IPS-15b (cell line): ENCODE data around the gene MYG1.

ENCODE experiments used
- H3K27me3 ChIP-seq: one replicate; pipeline ENCODE4 v1.6.1; 2013; ENCODE audit warnings: low read length; ENCODE audit not compliant: control insufficient read depth, insufficient read depth
- H3K36me3 ChIP-seq: one replicate; pipeline ENCODE4 v1.6.1; 2013; ENCODE audit warnings: low read length; ENCODE audit not compliant: control insufficient read depth, insufficient read depth
- H3K4me1 ChIP-seq: one replicate; pipeline ENCODE4 v1.6.1; 2013; ENCODE audit warnings: mild to moderate bottlenecking, low read length; ENCODE audit not compliant: control insufficient read depth, insufficient read depth
- H3K4me3 ChIP-seq: one replicate; pipeline ENCODE4 v1.5.1; 2013; ENCODE audit warnings: low read depth, low read length
- H3K9ac ChIP-seq: one replicate; pipeline ENCODE4 v1.6.1; 2013; ENCODE audit warnings: low read depth, mild to moderate bottlenecking, low read length
- H3K9me3 ChIP-seq: one replicate; pipeline ENCODE4 v1.6.1; 2013; ENCODE audit warnings: mild to moderate bottlenecking, low read length; ENCODE audit not compliant: control insufficient read depth, insufficient read depth

Gene MYG1

DNA sequence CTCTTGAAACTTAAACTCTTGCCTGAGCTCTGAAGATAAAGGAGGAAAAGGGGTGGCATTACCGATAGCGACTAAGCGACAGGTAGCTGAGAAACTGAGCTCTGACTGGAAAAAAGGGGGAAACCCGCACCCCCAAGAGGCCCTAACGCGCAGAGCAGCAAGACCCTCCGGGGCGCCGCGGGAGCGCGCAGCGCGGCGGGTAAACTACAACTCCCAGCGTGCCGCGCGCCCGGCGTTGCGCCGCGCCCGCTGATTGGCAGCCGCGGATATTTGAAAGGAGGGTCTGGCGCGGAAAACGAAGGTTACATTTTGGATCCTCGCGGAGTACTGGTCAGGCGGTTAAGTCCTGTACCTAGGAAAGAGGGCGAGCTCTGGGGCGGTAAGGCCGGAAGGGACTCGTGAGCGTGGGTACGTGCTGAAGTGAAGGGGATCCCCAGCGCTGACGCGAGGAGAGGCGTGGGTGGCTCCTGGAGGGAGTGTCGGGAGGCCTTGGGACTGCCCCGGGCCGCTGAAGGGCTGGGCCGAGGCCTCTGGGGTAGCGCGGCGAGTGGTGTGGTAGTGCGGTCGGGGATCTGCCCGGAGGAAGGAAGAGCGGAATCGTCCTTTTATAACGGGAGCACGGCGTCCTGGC lies 31.4 kb upstream of the MYG1 start, which contains the start of gene ESPL1:
TSS of gene ESPL1 (plus strand) at position 301 of the 631 bp plus-strand sequence. CDS start 468 bp downstream, outside the sequence.
- no peaks in the 10 kb centered on the region for H3K9me3 ChIP-seq
- peak within 1 kb of the TSS; percentile 99 for H3K4me3 ChIP-seq
- H3K9ac ChIP-seq, result peak within 1 kb of the TSS; percentile 83
- H3K27me3 ChIP-seq, result no peaks in the 10 kb centered on the region
- H3K36me3 ChIP-seq, result peaks cover 4% of the 10 kb centered on the region
- H3K4me1 ChIP-seq, result peaks cover 4% of the 10 kb centered on the region

DNA sequence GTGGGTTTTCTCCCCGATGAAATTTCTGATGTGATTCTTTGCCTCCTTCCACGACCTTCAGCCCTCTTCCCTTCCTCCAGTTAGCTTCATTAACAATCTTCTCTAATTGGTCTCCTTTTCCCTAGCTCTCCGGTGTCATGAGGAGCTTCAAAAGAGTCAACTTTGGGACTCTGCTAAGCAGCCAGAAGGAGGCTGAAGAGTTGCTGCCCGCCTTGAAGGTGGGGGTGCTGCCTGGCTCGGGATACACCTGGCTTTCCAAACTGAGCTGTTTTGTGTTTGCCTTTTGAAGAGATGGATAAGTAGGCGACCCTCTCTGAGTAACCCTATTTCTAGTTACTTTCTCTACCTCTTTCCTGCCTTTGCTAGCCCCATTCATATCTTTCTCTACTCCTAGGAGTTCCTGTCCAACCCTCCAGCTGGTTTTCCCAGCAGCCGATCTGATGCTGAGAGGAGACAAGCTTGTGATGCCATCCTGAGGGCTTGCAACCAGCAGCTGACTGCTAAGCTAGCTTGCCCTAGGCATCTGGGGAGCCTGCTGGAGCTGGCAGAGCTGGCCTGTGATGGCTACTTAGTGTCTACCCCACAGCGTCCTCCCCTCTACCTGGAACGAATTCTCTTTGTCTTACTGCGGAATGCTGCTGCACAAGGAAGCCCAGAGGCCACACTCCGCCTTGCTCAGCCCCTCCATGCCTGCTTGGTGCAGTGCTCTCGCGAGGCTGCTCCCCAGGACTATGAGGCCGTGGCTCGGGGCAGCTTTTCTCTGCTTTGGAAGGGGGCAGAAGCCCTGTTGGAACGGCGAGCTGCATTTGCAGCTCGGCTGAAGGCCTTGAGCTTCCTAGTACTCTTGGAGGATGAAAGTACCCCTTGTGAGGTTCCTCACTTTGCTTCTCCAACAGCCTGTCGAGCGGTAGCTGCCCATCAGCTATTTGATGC lies 30.6 kb upstream of the MYG1 start:
- H3K4me1 ChIP-seq, result peaks cover 4% of the 10 kb centered on the region
- H3K36me3 ChIP-seq, result peaks cover 4% of the 10 kb centered on the region
- H3K4me3 ChIP-seq, result peak overlapping the region; percentile 99
- H3K9ac ChIP-seq, result peak overlapping the region; percentile 83
- H3K9me3 ChIP-seq, result no peaks in the 10 kb centered on the region
- no peaks in the 10 kb centered on the region for H3K27me3 ChIP-seq

DNA sequence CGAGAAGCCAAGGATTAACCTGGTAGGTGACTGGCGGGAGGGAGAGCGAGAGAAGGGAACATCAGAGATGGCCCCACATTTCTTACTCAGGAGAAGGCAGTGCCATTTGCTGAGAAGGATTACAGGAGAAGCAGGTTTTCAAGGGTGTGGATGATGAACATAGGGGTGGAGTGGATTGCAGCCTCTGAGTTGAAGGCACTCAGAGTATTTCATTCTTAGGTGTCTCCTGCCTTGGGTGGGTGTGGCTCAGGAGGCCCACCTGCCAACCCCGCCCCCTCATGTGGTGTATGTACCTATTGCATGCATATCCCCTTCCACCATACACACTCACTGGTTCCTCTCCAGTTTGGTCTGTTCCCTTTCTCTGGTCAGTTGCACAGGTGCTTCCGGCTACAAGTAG lies 25.1 kb upstream of the MYG1 start:
- Histone ChIP-seq H3K4me3 (no peak overlapping the region), H3K4me1 (no peaks in the 10 kb centered on the region), H3K9ac (no peak overlapping the region), H3K36me3 (peaks cover 35% of the 10 kb centered on the region), H3K9me3 (no peaks in the 10 kb centered on the region), H3K27me3 (no peaks in the 10 kb centered on the region)

DNA sequence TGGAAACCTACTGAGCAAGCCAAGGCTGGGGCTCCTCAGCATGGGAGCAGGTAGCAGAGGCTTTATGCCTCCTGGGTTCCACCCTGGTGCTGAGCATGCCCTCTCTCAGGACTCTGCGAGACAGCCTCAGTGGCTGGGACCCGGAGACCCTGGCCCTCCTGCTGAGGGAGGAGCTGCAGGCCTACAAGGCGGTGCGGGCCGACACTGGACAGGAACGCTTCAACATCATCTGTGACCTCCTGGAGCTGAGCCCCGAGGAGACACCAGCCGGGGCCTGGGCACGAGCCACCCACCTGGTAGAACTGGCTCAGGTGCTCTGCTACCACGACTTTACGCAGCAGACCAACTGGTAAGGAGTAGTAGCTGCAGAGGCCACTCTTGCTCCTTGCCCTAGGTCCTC lies 23.0 kb upstream of the MYG1 start:
- Histone ChIP-seq H3K27me3 (no peaks in the 10 kb centered on the region), H3K9me3 (no peaks in the 10 kb centered on the region), H3K36me3 (peaks cover 41% of the 10 kb centered on the region), H3K4me3 (no peak overlapping the region), H3K4me1 (no peaks in the 10 kb centered on the region), H3K9ac (no peak overlapping the region)

DNA sequence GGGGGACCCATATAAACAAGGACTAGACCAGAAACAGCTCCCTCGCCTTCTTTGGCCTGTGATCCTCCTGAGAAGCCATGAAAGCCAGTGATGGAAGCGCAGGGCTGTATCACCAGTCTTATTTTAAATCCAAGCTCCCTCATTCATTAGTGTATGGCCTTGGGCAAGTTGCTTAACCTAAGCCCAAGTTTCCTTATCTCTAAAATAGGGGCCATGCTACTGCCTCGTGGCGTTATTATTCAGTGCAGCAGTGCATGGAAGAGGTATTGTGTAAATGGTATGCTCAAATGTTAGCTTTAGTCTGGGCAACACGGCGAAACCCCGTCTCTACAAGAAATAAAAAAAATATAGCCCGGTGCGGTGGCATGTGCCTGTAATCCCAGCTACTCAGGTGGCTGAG lies 21.5 kb upstream of the MYG1 start:
- H3K36me3 ChIP-seq, result peaks cover 50% of the 10 kb centered on the region
- no peaks in the 10 kb centered on the region for H3K27me3 ChIP-seq
- H3K4me3 ChIP-seq, result no peak overlapping the region
- H3K9me3 ChIP-seq, result no peaks in the 10 kb centered on the region
- no peak overlapping the region for H3K9ac ChIP-seq
- H3K4me1 ChIP-seq, result no peaks in the 10 kb centered on the region

DNA sequence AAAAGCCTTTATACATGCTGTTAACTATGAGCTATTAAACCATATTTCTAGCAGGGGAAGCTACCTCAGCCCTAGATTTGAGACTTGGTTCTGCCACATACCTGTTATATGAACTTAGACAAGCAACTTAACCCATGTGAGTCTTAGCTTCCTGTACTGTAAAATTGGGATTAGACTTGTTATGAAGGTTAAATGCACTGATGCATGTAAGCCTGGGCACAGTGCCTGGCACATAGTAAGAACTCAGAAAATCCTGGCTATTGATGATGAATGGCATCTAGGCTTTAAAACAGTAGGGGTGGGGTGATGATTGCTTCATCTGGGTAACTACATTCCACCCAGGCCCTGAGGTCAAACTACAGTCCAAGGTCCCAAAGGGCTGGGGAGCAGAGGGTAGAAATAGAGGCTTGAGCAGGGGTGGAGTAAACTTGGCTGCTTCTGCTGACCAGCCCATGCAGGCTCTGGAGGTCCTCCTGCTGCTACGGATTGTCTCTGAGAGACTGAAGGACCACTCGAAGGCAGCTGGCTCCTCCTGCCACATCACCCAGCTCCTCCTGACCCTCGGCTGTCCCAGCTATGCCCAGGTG lies 20.1 kb upstream of the MYG1 start:
- H3K9me3 ChIP-seq, result no peaks in the 10 kb centered on the region
- peaks cover 60% of the 10 kb centered on the region for H3K36me3 ChIP-seq
- no peaks in the 10 kb centered on the region for H3K4me1 ChIP-seq
- H3K27me3 ChIP-seq, result no peaks in the 10 kb centered on the region
- no peak overlapping the region for H3K9ac ChIP-seq
- H3K4me3 ChIP-seq, result no peak overlapping the region

DNA sequence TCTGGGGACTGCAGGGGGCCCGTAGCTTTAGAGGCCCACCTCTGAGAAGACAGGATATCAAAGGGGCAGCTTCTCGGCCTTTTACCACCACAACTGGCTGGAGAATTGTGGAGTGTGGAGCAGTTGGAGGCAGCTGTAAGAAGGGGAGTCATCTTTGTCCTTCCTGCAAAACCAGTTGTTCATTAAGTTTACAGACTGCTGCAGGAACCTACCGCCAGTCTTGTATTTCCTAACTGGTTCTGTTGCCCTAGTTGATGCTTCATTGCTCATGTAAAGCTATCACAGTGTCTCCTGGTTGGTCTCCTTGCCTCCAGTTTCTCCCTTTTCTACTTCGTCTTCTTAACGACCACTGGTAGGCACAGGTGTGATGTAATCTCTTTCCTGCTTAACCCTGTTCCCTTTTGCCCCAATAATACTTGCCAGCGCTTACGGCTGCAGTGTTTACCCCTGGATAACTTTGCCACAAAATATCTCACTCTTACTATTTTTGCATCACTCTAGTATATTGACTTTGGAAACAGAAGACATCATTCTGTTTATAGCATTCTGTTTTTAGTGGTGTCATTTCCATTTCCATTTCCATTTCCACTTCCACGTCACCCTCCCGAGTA lies 19.5 kb upstream of the MYG1 start:
- no peaks in the 10 kb centered on the region for H3K9me3 ChIP-seq
- peaks cover 54% of the 10 kb centered on the region for H3K36me3 ChIP-seq
- H3K4me1 ChIP-seq, result no peaks in the 10 kb centered on the region
- H3K4me3 ChIP-seq, result no peak overlapping the region
- no peak overlapping the region for H3K9ac ChIP-seq
- no peaks in the 10 kb centered on the region for H3K27me3 ChIP-seq

- Histone ChIP-seq H3K9ac (no peak overlapping the region), H3K27me3 (no peaks in the 10 kb centered on the region), H3K9me3 (no peaks in the 10 kb centered on the region), H3K4me3 (no peak overlapping the region), H3K36me3 (peaks cover 67% of the 10 kb centered on the region), H3K4me1 (no peaks in the 10 kb centered on the region)
Observed at GRCh38 chr12:53286448-53286847, 13.0 kb upstream of the MYG1 start.

DNA sequence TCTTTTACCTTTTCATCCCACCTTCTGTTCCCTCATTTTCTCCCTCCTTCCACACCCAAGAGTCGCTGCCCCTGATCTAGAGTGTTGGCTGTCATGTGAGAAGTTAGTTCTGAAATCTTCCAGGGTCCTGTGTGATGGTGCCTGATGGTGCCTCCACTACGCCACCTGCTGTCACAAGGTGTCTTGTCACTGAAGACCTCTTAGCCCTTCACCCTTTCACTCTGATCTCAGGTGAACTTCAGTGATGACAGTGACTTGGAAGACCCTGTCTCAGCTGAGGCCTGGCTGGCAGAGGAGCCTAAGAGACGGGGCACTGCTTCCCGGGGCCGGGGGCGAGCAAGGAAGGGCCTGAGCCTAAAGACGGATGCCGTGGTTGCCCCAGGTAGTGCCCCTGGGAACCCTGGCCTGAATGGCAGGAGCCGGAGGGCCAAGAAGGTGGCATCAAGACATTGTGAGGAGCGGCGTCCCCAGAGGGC lies 11.7 kb upstream of the MYG1 start:
- H3K9me3 ChIP-seq, result no peaks in the 10 kb centered on the region
- H3K4me3 ChIP-seq, result no peak overlapping the region
- H3K4me1 ChIP-seq, result no peaks in the 10 kb centered on the region
- H3K9ac ChIP-seq, result no peak overlapping the region
- H3K27me3 ChIP-seq, result no peaks in the 10 kb centered on the region
- H3K36me3 ChIP-seq, result peaks cover 68% of the 10 kb centered on the region

- Histone ChIP-seq H3K4me3 (no peak overlapping the region), H3K27me3 (no peaks in the 10 kb centered on the region), H3K36me3 (peaks cover 67% of the 10 kb centered on the region), H3K4me1 (no peaks in the 10 kb centered on the region), H3K9me3 (no peaks in the 10 kb centered on the region), H3K9ac (no peak overlapping the region)
Observed at GRCh38 chr12:53288322-53288721, 11.2 kb upstream of the MYG1 start.

- H3K36me3 ChIP-seq, result peaks cover 59% of the 10 kb centered on the region
- no peak overlapping the region for H3K4me3 ChIP-seq
- no peaks in the 10 kb centered on the region for H3K4me1 ChIP-seq
- H3K27me3 ChIP-seq, result no peaks in the 10 kb centered on the region
- no peaks in the 10 kb centered on the region for H3K9me3 ChIP-seq
- no peak overlapping the region for H3K9ac ChIP-seq
Observed at GRCh38 chr12:53289891-53290290, 9.6 kb upstream of the MYG1 start.
